ENCODE data around the gene ESRP2.

The ESRP2 gene

DNA sequence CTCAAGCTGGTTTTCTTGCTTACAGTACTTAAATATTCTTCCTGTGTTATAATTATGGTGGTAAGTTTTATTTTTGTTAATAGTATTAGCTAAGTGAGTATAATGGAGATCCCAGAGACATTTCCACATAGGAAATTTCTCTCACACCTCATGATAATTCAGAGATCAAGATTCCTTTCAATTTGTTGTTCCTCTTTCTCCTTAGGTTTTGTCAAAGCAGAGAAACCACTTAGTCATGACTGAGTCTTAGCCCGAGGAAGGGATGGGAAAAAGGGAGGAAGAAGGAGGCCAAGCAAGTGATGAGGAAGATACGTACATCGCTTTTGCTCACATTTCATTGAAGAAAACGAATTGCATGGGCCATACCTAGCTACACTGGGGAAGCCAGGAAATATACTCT, 18.4 kb downstream of the ESRP2 start:
- DNase-seq (ENCODE audit: low spot score) = no peak

DNA sequence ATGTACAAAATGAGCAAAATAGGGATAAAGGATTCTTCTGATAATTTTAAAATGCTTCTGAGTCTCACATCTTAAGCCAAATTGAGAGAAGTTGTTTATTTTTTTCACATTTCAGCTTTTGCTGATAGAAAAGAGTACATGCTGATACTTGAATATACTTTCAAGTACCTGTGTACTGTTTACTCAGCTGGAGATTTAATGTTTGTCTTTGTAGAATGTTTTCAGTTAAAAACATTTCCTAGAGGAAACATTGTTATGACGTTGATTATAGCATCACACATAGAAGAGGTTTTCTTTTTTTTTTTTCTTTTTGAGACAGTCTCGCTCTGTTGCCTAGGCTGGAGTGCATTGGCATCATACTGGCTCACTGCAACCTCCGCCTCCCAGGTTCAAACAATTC, 19.7 kb downstream of the ESRP2 start:
- no peak for DNase-seq (ENCODE audit: low spot score)

DNA sequence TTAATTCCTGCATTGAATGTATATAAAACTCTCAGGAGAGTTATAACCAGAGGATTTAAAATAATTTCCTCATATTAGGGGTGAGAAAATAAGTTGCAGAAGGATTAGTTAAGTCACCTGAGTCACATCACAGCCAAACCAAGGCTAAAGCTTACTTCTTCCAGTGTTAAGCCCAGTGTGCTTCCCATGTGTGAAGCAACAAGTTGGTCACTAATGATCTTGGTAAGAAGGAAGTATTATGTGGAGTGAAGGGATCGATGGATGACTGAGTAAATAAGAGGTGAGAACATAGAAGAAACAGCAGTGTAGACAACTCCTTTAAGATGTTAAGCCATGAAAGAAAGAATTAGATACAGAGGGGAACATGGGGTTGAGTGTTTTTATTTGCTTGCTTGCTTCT, 20.6 kb downstream of the ESRP2 start:
- DNase-seq (ENCODE audit: low spot score) = no peak

DNA sequence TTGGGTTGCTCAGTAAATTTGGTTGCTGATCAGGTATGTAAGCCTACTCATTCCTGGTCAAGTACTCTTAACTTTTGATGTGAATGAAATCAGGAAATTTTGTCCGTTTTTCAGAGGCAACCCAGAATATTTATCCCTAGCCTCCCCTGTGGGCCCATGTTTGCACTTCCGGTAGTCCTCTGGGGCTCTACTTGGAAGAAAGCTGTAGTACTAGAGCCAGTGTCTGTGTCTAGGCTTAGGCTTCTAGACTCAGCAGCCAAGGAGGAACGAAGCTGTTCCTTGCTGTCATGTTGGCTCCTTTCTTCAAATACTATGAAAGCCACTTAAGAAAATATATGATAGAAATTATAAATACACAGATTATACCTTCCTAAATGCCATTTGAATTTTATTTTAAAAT, 21.2 kb downstream of the ESRP2 start:
- no peak for DNase-seq (ENCODE audit: low spot score)

DNA sequence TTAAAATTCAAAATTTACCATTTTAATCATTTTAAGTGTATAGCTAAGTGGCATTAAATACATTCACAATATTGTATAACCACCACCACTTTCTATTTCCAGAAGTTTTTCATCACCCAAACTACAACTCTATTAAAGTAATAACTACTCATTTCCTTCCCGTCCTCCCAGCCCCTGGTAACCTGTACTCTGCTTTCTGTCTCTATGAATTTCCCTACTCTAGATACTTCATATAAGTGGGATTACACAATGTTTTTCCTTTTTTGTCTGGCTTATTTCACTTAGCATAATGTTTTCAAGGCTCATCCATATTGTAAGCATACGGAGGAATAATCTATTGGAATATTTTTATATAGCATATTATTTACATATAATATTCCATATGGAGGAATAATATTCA, 29.7 kb downstream of the ESRP2 start:
- no peak for DNase-seq (ENCODE audit: low spot score)

DNA sequence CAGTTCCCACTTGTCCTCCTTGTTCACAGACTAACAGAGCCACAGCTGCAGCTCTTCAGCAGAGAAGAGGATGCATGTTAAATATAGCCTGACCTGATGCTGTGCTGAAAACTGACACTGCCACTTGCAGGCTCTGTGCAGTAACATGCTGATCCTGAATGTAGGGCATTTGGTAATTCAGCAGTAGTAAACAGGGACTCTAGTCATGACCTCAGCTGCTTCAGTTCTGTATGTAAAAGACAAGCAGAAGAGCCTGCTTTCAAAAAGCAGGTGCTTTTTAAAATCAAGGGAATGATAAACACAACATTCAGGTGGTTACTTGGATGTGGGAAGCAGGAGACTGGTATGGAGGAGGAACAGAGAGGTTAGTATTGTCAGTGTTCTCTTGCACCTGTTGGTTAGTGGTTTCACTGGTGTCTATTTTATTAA, 33.8 kb downstream of the ESRP2 start:
- no peak for DNase-seq (ENCODE audit: low spot score)

DNA sequence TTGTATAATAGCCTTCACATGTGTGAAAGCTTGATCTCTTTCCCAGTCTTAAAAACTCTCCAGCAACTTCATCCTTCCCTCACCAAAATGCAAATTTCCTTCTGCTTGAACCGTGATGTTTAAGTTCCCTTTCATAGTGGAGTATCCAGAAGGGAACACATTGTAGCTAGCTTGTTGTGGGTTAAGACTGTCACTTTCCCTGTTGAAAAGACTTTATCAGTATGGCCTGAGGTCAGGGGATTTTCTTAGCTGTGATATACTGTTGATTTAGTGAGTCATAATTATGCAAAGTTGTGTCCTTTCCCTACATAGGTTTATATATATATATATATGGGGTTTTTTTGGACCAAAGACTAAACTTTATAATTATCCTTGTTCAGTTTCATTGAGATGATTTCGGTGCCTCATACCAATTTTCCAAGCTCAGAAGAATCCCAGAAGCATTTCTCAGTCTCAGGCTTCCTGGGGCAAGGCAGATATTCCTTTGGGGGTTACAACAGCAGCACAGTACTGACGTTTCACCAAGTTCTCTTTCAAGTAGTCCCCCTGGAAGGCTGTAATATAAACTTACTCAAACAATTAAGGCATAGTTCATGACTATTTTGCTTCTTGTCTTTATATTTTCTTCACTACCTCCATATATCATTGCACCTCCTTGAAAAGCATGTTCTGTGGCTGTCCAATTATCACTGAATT, 35.7 kb downstream of the ESRP2 start:
- DNase-seq (ENCODE audit: low spot score) = no peak

DNA sequence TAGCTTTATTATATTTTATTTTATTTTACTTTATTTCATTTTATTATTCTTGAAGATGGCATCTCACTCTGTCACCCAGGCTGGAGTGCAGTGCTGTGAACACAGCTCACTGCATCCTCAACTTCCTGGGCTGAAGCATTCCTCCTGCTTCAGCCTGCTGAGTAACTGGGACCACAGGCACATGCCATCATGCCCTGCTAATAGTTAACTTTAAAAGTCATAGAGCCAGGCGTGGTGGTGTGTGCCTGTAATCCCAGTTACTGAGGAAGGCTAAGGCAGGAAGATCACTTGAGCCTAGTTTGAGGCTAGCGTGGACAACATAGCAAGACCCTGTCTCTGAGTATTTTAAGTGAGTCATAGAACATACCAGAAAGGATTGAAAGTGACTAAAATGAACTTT, 38.7 kb downstream of the ESRP2 start:
- no peak for DNase-seq (ENCODE audit: low spot score)

DNA sequence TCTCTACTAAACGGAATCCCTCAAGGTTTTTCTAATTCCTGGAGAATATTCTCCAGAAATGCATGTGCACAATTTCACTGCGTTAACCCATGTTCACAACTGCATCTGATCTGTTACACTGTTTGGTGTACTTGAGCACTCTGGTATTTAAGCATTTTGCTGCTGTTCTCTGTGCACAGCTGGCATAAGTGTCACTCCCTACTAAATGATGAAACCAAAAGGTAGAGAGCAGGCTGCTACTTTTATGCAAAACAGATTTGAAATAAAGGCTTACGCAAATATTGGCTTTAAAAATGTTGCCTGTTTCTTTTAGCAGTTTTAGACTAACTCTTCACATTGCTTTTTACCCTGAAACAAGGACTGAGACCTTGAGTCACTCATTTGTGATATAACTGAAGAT, 41.7 kb downstream of the ESRP2 start:
- DNase-seq (ENCODE audit: low spot score) = no peak

DNA sequence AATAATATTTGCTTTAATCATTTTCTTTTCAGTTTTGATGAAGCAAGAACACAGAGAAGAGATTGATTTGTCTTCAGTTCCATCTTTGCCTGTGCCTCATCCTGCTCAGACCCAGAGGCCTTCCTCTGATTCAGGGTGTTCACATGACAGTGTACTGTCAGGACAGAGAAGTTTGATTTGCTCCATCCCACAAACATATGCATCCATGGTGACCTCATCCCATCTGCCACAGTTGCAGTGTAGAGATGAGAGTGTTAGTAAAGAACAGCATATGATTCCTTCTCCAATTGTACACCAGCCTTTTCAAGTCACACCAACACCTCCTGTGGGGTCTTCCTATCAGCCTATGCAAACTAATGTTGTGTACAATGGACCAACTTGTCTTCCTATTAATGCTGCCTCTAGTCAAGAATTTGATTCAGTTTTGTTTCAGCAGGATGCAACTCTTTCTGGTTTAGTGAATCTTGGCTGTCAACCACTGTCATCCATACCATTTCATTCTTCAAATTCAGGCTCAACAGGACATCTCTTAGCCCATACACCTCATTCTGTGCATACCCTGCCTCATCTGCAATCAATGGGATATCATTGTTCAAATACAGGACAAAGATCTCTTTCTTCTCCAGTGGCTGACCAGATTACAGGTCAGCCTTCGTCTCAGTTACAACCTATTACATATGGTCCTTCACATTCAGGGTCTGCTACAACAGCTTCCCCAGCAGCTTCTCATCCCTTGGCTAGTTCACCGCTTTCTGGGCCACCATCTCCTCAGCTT, 45.0 kb downstream of the ESRP2 start:
- DNase-seq (ENCODE audit: low spot score) = no peak

DNA sequence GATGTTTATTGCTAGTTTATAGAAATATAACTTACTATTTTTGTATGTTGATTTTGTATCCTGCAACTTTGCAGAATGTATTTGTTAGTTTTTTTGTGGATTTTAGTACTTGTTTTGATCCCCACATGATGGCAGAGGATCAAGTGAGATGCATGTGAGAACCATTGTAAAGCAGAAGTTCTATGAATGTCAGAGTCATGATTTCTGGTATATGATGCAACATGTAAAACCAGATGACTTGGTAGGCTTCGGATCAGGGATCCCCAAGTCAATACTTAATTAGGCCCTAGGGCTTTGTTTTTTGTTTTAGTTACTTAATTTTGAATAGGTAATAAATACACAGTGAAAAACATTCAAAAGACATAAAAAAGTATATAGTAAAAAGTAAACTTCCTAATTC, 45.8 kb downstream of the ESRP2 start:
- no peak for DNase-seq (ENCODE audit: low spot score)

DNA sequence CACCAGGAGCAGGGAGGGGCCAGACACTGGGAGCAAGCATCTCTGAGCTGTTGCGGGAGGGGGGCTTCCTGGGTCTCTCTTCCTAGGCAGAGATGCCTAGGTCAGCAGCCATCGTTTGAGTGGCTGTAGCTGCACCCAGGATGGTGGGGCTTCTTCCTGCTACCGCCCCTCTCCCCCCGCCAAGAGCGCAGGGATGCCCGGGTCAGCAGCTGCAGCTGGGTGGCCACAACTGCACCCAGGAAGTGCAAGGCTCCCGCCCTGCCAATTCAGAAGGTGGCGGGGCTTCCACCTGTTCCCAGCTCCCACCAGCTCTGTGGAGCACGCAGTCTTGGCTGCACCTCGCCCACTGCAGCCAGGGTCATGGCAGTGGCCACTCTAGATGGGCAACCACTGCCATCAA, 47.8 kb downstream of the ESRP2 start:
- DNase-seq (ENCODE audit: low spot score) = no peak

DNA sequence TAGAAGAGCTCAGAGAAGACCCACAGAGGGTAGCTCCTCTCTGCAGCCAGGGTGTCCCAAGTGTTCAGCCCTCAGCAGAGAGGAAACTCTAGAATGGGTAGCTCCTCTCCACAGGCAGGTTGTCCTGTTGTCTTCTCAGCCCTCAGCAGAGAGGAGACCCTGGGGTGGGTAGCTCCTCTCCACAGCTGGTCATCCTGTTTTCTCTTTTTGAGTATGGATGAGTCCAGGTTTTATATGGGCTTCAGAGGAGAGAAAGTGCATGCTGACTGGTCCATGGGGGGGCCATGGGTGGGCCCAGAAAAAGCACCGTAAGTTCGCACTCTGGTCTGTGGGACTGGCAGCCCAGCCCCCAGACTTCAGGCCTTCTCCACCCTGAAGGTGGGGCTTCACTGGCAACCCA, 48.4 kb downstream of the ESRP2 start:
- no peak for DNase-seq (ENCODE audit: low spot score)

DNA sequence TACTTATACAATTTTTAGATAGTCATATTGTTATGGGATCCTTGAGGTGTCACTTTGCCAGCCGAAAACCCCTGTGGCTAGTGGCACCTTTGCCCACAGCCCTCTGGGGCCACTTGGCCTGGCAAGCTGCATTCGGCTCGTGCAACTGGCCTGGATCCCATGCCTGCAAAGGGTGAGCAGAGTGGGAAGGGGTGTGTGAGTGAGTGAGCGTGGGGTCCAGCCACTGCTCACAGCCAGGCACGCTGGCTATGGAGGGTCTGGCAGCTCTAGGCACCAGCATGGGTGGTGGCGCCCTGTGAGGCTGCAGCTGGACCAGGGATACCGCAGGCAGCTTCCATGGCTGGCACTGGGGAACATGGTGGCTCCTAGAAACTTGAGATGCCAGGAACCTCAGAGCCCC, 49.0 kb downstream of the ESRP2 start:
- no peak for DNase-seq (ENCODE audit: low spot score)

DNA sequence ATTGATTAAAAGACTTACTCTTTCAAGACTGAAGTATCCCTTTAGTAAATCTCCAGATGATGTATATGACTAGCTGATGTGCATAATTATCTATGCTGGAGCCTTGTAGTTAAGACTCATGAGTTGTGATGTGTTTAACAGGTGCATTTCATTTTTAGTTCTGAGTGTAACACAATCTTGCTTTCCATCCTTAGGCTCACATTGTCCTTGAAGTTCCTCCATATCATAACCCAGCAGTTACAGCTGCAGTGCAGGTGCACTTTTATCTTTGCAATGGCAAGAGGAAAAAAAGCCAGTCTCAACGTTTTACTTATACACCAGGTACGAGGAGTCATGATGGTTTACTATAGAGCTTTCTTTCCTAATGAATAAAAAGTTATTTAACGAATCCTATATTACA, 52.9 kb downstream of the ESRP2 start:
- DNase-seq (ENCODE audit: low spot score) = no peak

DNA sequence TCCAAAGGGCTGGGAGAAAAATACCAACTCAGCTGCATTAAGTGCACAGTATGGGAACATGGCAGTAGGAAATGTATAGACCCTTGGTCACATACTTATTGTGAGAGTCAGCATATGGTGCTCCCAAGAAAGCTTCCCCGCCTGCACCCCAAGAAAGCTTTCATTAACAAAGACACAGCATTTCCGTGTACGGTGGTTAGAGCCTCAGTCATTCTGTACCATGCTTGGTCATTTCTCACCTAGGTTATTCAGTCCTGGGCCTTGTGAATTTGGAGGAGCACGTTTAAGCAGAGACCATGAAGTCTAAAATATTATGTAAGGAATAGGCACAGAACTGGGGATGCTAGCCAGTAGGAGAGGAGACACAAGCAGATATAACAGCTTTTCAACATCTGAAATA, 56.1 kb downstream of the ESRP2 start:
- DNase-seq (ENCODE audit: low spot score) = no peak

DNA sequence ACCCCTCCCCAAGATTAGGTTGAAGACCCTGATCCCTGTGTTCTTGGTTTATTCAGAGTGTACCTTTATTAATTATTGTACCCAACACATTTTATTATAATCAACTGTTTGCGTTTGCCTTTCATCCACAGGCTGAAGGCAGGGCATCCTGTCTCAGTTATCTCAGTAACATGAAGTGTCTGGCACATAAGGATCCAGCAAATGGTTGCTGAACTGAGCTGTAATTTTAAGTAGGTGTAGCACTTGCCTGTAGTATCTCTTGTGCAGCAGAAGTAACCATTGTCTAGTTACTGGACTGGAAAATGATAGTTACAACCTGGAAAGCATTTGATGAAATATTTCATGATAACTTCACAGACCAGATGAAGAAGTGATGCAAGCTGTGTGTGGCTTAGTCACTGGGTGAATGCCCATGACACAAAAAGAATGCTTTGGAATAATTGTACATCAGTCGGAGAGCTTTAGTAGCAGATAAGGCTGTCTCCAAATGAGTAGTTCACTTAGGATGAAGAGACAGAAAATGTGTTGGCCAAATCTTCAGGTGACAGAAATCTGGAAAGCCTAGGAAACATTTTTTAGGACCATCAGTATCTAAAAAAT, 56.6 kb downstream of the ESRP2 start:
- DNase-seq (ENCODE audit: low spot score) = no peak

All from D341Med (cell line).